ENCODE measurements around the gene MAFF. TPM values are rescaled to one million over a fixed set of nuclear protein-coding genes. Genes with fewer than 3 reads are reported as not detected.
A peak's percentile ranks its signal among the peaks of the same experiment; 100 is the strongest.

MAFF gene
- total and polyA plus RNA-seq, 3 donors from 2014 or later = 3.2 to 5.8 (median 3.7) TPM

DNA sequence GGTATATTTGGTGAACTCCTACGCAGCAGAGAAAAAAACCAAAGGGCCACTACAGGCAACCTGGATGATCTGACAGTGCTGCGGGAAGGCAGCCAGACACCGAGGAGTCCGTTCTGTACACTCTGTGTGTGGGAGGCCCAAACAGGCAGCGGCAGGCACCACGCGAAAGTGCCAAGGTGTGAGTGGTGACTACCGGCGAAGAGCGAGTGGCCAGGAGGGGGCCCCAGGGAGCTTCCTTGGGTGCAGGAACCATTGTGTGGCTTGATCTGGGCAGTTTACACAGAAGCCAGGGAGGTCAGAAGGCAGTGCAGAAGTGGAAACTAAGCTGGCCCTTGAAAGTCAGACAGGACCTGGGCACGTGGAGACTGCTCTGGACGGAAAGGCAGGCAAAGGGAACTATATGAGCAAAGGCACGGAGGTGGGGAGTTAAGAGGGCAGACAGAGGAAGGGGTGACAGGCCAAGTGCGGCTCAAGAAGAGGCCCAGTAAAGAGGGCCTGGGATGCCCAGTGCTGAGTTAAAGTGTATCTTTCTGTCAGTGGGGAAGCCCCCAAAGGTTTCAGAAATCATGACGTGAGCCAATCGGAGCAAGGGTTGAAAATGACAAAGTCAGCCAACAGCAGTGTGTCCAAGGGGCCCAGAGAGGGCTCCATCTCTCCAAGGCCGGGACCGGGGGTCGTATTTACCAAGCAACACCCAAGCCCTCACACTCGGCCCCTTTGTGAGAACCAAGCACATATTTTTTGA, 60.4 kb downstream of the MAFF start:
- no peak overlapping the region for H3K27ac ChIP-seq
- TF ChIP-seq CTCF (IDR thresholded peaks at IDR 0.05) (peak in 2 of 3 experiments; percentile 15 to 29), POLR2A (IDR thresholded peaks at IDR 0.05) (no peak)
- H3K9me3 ChIP-seq = no peaks in the 10 kb centered on the region
- no peak overlapping the region for H3K4me3 ChIP-seq
- H3K36me3 ChIP-seq (ENCODE audit: low read depth, missing control alignments) = no peaks in the 10 kb centered on the region
- H3K27me3 ChIP-seq = no peaks in the 10 kb centered on the region
- WGBS, 2 donors = 68 to 69% methylated on average over 20 of the region's 20 CpGs
- H3K4me1 ChIP-seq = peaks cover 22% of the 10 kb centered on the region
- DNase-seq = no peak
- intact Hi-C loops (cut with DNase I; ENCODE audit: low total_unique reads) = no loop called here

DNA sequence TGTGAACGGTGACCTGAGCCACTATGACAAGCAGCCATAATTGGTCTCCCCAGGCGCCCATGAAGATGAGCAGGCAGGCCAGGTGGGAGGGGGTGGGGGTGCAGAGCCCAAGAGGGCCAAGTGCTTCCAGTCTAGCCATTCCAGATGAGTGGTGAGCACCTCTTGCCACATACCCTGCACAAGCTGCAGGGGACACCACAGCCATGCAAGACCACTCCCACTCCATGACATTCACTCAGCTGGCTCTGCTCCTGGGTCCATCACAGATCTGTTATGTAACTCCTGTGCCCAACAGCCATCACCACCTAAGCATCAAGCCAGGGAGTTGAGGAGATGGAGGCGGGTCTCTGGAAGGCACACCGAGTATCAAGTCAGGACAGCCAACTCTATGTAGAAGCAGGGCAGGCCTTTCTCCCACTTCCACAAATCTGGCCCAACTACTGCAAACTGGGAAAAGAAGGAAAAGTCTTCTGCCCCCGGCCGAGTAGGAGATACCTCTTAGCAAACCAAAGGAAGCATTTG, 62.6 kb downstream of the MAFF start:
- H3K4me1 ChIP-seq = peaks cover 16% of the 10 kb centered on the region
- no peak for TF ChIP-seq POLR2A (IDR thresholded peaks at IDR 0.05)
- no peak for TF ChIP-seq CTCF (IDR thresholded peaks at IDR 0.05)
- H3K9me3 ChIP-seq = no peaks in the 10 kb centered on the region
- no peaks in the 10 kb centered on the region for H3K36me3 ChIP-seq (ENCODE audit: low read depth, missing control alignments)
- H3K27me3 ChIP-seq = no peaks in the 10 kb centered on the region
- H3K27ac ChIP-seq = no peak overlapping the region
- no peak overlapping the region for H3K4me3 ChIP-seq
- DNase-seq = no peak
- WGBS, 2 donors = 83 to 90% methylated on average over 6 of the region's 6 CpGs
- intact Hi-C loops (cut with DNase I; ENCODE audit: low total_unique reads) = no loop called here

Small RNA genes within 50 kb of the gene (small RNA-seq; reads per million reads assigned to genes)
- 0 to 0.09 reads per million in 2 donors for gene RN7SL704P

Other genes with a start within 250 kb of the MAFF start
- gene C22orf23, start 248.4 kb upstream of the MAFF start, total RNA-seq = 10 to 100 TPM; 50.9 to 70.9 TPM
- gene C22orf23, start 248.4 kb upstream of the MAFF start, polyA plus RNA-seq (ENCODE audit: insufficient read depth, low read depth, low replicate concordance) = 241 TPM
- 100 to 1,000 TPM; 107 to 137 TPM for gene POLR2F, start 248.3 kb upstream of the MAFF start, total RNA-seq
- 88.7 TPM for gene POLR2F, start 248.3 kb upstream of the MAFF start, polyA plus RNA-seq (ENCODE audit: insufficient read depth, low read depth, low replicate concordance)
- 1 to 10 TPM; 5.0 to 5.4 TPM for gene SOX10, start 217.4 kb upstream of the MAFF start, total RNA-seq
- gene SOX10, start 217.4 kb upstream of the MAFF start, polyA plus RNA-seq (ENCODE audit: insufficient read depth, low read depth, low replicate concordance) = 6.1 TPM
- gene PICK1, start 144.6 kb upstream of the MAFF start, total RNA-seq = 10 to 100 TPM; 78.7 to 89.7 TPM
- 61.5 TPM for gene PICK1, start 144.6 kb upstream of the MAFF start, polyA plus RNA-seq (ENCODE audit: insufficient read depth, low read depth, low replicate concordance)
- gene SLC16A8, start 117.8 kb upstream of the MAFF start, total RNA-seq = 1 to 10 TPM; 1.6 to 2.0 TPM
- 2.4 TPM for gene SLC16A8, start 117.8 kb upstream of the MAFF start, polyA plus RNA-seq (ENCODE audit: insufficient read depth, low read depth, low replicate concordance)
- 10 to 100 TPM in 1 of 2 donors, 1 to 10 TPM in 1; 8.8 to 10.0 TPM for gene BAIAP2L2, start 91.3 kb upstream of the MAFF start, total RNA-seq
- gene BAIAP2L2, start 91.3 kb upstream of the MAFF start, polyA plus RNA-seq (ENCODE audit: insufficient read depth, low read depth, low replicate concordance) = 6.6 TPM
- gene PLA2G6, start 20.2 kb upstream of the MAFF start, total RNA-seq = 100 to 1,000 TPM in 1 of 2 donors, 10 to 100 TPM in 1; 89.4 to 122 TPM
- gene PLA2G6, start 20.2 kb upstream of the MAFF start, polyA plus RNA-seq (ENCODE audit: insufficient read depth, low read depth, low replicate concordance) = 135 TPM
- gene TMEM184B, start 71.0 kb downstream of the MAFF start, total RNA-seq = 10 to 100 TPM; 35.4 to 66.5 TPM
- 25.2 TPM for gene TMEM184B, start 71.0 kb downstream of the MAFF start, polyA plus RNA-seq (ENCODE audit: insufficient read depth, low read depth, low replicate concordance)
- gene CSNK1E, start 115.4 kb downstream of the MAFF start, total RNA-seq = 100 to 1,000 TPM; 133 to 134 TPM
- gene CSNK1E, start 115.4 kb downstream of the MAFF start, polyA plus RNA-seq (ENCODE audit: insufficient read depth, low read depth, low replicate concordance) = 69.2 TPM